ENCODE data around the gene GRIK4. TPM values are rescaled to one million over a fixed set of nuclear protein-coding genes. Genes with fewer than 3 reads are reported as not detected.
"Not testable (repeated sequence)": the region's sequence is repeated elsewhere in the genome, so short reads cannot be mapped to it uniquely, and the experiment has no call there.

Gene GRIK4
- polyA plus RNA-seq, 1 experiment: not detected

DNA sequence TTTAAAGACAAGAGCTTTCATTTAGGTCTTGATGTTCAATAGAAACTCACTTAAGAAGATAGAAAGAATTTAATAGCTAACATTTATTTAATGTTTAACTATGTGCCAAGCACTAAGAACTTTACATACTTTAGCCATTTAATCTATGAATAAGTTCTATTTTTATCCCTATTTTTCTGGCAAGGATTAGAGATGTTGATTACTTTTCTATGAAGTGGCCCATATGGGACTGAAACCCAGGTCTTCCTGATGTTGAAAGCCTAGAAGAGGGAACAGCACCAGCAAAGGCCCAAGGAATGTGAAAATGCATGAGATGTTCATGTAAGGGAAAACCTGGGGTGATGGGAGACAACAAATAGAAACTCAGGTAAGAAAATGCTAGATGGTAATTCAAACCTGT lies 497.0 kb downstream of the GRIK4 start:
- TF ChIP-seq, protein P1, sequence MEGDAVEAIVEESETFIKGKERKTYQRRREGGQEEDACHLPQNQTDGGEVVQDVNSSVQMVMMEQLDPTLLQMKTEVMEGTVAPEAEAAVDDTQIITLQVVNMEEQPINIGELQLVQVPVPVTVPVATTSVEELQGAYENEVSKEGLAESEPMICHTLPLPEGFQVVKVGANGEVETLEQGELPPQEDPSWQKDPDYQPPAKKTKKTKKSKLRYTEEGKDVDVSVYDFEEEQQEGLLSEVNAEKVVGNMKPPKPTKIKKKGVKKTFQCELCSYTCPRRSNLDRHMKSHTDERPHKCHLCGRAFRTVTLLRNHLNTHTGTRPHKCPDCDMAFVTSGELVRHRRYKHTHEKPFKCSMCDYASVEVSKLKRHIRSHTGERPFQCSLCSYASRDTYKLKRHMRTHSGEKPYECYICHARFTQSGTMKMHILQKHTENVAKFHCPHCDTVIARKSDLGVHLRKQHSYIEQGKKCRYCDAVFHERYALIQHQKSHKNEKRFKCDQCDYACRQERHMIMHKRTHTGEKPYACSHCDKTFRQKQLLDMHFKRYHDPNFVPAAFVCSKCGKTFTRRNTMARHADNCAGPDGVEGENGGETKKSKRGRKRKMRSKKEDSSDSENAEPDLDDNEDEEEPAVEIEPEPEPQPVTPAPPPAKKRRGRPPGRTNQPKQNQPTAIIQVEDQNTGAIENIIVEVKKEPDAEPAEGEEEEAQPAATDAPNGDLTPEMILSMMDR (IDR thresholded peaks at IDR 0.05; ENCODE audit: insufficient read depth, low read depth, low read length): no peak
- CTCF ChIA-PET: no interaction called here
- H3K27me3 ChIP-seq (ENCODE audit: control insufficient read depth, insufficient read depth, low read length): no peaks in the 10 kb centered on the region; the same call in 1 of the 2 replicates
- no peak for DNase-seq (ENCODE audit: low read depth)
- H3K4me3 ChIP-seq (ENCODE audit: low read depth, low read length): no peak overlapping the region
- no peaks in the 10 kb centered on the region for H3K36me3 ChIP-seq (ENCODE audit: control insufficient read depth, insufficient read depth, low read length)
- POLR2A ChIA-PET: no interaction called here

DNA sequence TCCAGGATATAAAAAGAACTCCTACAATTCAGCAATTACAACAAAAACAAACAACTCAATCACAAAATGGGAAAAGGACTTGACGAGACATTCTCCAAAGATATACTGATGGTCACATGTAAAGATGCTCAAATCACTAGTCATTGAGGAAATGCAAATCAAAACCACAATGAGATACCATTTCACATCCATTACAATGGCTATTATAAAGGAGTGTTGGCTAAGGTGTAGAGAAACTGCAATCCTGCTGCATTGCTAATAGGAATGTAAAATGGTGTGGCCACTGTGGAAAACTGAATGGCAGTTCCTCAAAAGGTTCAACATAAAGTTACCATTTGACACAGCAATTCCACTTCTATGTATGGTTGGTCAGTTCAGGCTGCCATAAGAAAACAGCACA lies 500.5 kb downstream of the GRIK4 start:
- ChIA-PET CTCF (no interaction called here), POLR2A (no interaction called here)
- Histone ChIP-seq H3K27me3 (ENCODE audit: control insufficient read depth, insufficient read depth, low read length) (peaks cover 3% of the 10 kb centered on the region; the same call in 1 of the 2 replicates), H3K36me3 (ENCODE audit: control insufficient read depth, insufficient read depth, low read length) (no peaks in the 10 kb centered on the region), H3K4me3 (ENCODE audit: low read depth, low read length) (no peak overlapping the region)
- DNase-seq (ENCODE audit: low read depth): no peak
- TF ChIP-seq, protein P1 (IDR thresholded peaks at IDR 0.05; ENCODE audit: insufficient read depth, low read depth, low read length): no peak

DNA sequence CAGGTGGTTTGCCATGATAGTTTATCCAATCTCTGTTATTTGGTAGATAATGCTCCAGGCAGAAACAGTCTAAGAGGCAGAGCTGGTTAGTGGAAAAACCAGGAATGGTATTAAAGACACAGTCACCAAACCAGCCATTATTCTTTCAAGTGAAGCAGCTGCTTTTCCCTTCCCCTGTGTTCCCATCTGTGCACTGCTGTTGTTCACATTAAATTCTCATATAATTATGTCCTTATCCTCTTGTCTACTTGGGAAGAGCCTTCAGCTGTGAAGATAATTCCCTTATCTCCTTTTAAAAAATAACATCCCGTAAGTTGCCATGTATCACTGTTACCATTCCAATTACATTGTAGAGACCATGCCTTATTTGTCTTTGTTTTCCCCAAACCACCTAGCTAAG lies 507.2 kb downstream of the GRIK4 start:
- POLR2A ChIA-PET: no interaction called here
- CTCF ChIA-PET: interaction anchor here (0.6 kb wide), 1 partner anchor 1275 kb away, joined by 3 read pairs; no protein-coding TSS in a partner anchor

DNA sequence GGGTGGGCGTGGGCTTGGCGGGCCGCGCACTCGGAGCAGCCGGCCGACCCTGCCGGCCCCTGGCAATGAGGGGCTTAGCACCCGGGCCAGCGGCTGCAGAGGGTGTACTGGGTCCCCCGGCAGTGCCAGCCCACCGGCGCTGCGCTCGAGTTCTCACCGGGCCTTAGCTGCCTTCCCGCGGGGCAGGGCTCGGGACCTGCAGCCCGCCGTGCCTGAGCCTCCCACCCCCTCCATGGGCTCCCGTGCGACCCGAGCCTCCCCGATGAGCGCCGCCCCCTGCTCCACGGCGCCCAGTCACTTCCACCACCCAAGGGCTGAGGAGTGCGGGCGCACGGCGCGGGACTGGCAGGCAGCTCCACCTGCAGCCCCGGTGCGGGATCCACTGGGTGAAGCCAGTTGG lies 510.2 kb downstream of the GRIK4 start:
- H3K27me3 ChIP-seq (ENCODE audit: control insufficient read depth, insufficient read depth, low read length); H3K36me3 ChIP-seq (ENCODE audit: control insufficient read depth, insufficient read depth, low read length); POLR2A ChIA-PET; H3K4me3 ChIP-seq (ENCODE audit: low read depth, low read length); DNase-seq (ENCODE audit: low read depth); CTCF ChIA-PET: not testable (repeated sequence)

More for the DNA sequence above, 507.2 kb downstream of the GRIK4 start:
- Histone ChIP-seq H3K27me3 (ENCODE audit: control insufficient read depth, insufficient read depth, low read length) (peaks cover 3% of the 10 kb centered on the region; the same call in 1 of the 2 replicates), H3K36me3 (ENCODE audit: control insufficient read depth, insufficient read depth, low read length) (no peaks in the 10 kb centered on the region), H3K4me3 (ENCODE audit: low read depth, low read length) (no peak overlapping the region)
- TF ChIP-seq, protein P1 (IDR thresholded peaks at IDR 0.05; ENCODE audit: insufficient read depth, low read depth, low read length): no peak
- no peak for DNase-seq (ENCODE audit: low read depth)

DNA sequence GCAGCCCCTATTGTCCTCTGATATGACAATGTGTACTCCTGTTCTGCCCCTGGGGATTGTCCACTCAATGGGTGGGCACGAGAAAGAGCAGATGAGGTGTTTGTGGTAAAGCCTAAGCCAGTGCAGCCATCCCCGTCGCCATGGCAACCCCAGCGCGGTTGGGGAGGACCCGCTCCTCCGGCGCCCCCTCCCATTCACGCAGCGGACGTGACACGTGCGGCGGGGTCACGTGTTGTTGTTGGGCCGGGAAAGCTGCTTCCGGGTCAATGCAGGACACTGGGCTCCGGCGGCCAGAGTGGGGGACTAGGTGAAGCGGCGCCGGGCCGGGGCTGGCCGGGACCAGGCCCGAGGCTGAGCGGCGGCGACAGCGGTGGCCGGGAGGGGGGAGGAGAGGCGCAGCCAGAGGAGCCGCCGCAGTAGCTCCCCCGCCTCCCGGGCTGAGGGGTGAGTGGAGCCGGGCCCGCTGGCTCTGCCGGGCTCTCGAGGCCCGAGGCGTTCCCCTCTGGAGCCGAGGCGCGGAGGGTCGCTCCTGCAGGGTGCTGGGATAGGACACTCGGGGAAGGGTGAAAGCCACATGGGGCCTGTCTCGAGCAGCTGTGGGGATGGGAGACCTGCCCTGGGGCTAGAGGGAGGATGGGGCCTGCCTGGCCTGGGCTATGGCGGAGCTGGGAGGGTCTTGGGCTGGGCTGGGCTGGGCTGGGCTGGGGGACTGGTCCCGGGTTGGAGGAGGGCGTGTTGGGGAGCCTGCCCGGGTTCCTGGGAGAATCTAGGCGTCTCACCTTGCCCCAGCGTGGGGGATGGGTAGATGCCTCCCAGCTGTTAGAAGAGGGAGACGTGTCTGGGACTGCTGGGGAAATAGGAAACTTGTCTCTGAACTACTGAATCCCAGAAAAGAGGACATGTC lies 512.6 kb downstream of the GRIK4 start, which contains the start of gene TBCEL:
Gene TBCEL, plus strand, starts transcription at position 255 of the 904 bp plus-strand sequence. CDS start 21,589 bp downstream, outside the sequence.
- CTCF ChIA-PET: interaction anchor here (0.7 to 1.0 kb wide), 2 partner anchors 69 to 72 kb away, joined by 3 read pairs; no protein-coding TSS in a partner anchor
- POLR2A ChIA-PET: interaction anchor here (0.6 kb wide), 1 partner anchor 688 kb away, joined by 3 read pairs; the partner anchor contains the start of gene ARHGEF12
- Histone ChIP-seq H3K27me3 (ENCODE audit: control insufficient read depth, insufficient read depth, low read length) (no peaks in the 10 kb centered on the region), H3K36me3 (ENCODE audit: control insufficient read depth, insufficient read depth, low read length) (no peaks in the 10 kb centered on the region), H3K4me3 (ENCODE audit: low read depth, low read length) (peak within 1 kb of the TSS; percentile 90)
- DNase-seq (ENCODE audit: low read depth): peak; percentile 13
- TF ChIP-seq, protein P1 (IDR thresholded peaks at IDR 0.05; ENCODE audit: insufficient read depth, low read depth, low read length): no peak

Data from BJ (cell line).